IPS-18a (cell line): ENCODE measurements around the gene AFG3L2.

ENCODE experiments used
- H3K27ac ChIP-seq: one replicate; pipeline ENCODE4 v1.5.1; 2013; ENCODE audit warnings: low read length
- H3K27me3 ChIP-seq: one replicate; pipeline ENCODE4 v1.6.1; 2013; ENCODE audit warnings: mild to moderate bottlenecking, low read length; ENCODE audit not compliant: control insufficient read depth, insufficient read depth
- H3K36me3 ChIP-seq: one replicate; pipeline ENCODE4 v1.6.1; 2013; ENCODE audit warnings: low read depth, low read length; ENCODE audit not compliant: control insufficient read depth
- H3K4me1 ChIP-seq: one replicate; pipeline ENCODE4 v1.6.1; 2013; ENCODE audit warnings: low read depth, low read length; ENCODE audit not compliant: control insufficient read depth
- H3K4me3 ChIP-seq: one replicate; pipeline ENCODE4 v1.5.1; 2013; ENCODE audit warnings: low read length
- H3K9ac ChIP-seq: one replicate; pipeline ENCODE4 v1.6.1; 2013; ENCODE audit warnings: mild to moderate bottlenecking, low read length, moderate library complexity
- H3K9me3 ChIP-seq: one replicate; pipeline ENCODE4 v1.6.1; 2013; ENCODE audit warnings: low read depth, low read length; ENCODE audit not compliant: control insufficient read depth

The AFG3L2 gene

DNA sequence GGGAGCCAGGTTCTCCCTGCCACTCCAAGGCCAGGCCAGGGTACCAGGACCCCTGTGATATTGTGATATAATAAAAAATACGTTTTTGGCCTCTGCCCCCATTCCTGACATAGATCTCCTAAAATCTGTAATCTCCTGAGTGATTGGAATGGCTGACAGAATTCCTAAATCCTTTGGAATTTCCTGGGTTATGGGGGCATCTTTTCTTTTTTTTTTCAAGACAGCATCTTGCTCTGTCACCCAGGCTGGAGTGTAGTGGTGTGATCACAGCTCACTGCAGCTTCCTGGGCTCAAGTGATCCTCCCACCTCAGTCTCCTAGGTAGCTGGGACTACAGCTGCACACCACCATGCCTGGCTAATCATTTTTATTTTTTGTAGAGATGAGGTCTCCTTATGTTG is 95.2 kb downstream of the AFG3L2 start:
- H3K36me3 ChIP-seq, result no peaks in the 10 kb centered on the region
- H3K4me3 ChIP-seq, result no peak overlapping the region
- no peak overlapping the region for H3K9ac ChIP-seq
- H3K27ac ChIP-seq, result no peak overlapping the region
- no peaks in the 10 kb centered on the region for H3K9me3 ChIP-seq
- H3K4me1 ChIP-seq, result peaks cover 14% of the 10 kb centered on the region
- H3K27me3 ChIP-seq, result peaks cover 10% of the 10 kb centered on the region

- no peak overlapping the region for H3K4me3 ChIP-seq
- no peaks in the 10 kb centered on the region for H3K27me3 ChIP-seq
- no peak overlapping the region for H3K27ac ChIP-seq
- H3K9me3 ChIP-seq, result no peaks in the 10 kb centered on the region
- H3K9ac ChIP-seq, result no peak overlapping the region
- H3K4me1 ChIP-seq, result peaks cover 14% of the 10 kb centered on the region
- no peaks in the 10 kb centered on the region for H3K36me3 ChIP-seq
Observed at GRCh38 chr18:12279781-12280531, 97.1 kb downstream of the AFG3L2 start.
